ENCODE data around the gene MFF. TPM values are rescaled to one million over a fixed set of nuclear protein-coding genes. Genes with fewer than 3 reads are reported as not detected.
"Not testable (repeated sequence)": the region's sequence is repeated elsewhere in the genome, so short reads cannot be mapped to it uniquely, and the experiment has no call there.

MFF gene
- total RNA-seq, 2 donors from 2014 or later = 60.4 to 71.5 TPM

- no peak for ATAC-seq
- intact Hi-C loops (cut with DNase I, micrococcal nuclease) = no loop called here
- DNase-seq = no peak
Measured at GRCh38 chr2:227368574-227368973, 43.5 kb downstream of the MFF start.

- DNase-seq (no peak), ATAC-seq (no peak)
- intact Hi-C loops (cut with DNase I, micrococcal nuclease) = no loop called here
Measured at GRCh38 chr2:227370092-227370491, 45.0 kb downstream of the MFF start.

GRCh38 chr2:227370791-227371312 is 45.8 kb downstream of the MFF start:
- DNase-seq (peak in 1 of 2 donors; percentile 33), ATAC-seq (no peak)
- intact Hi-C loops (cut with DNase I, micrococcal nuclease) = no loop called here

GRCh38 chr2:227373389-227373788 is 48.3 kb downstream of the MFF start:
- intact Hi-C loops (cut with DNase I, micrococcal nuclease) = no loop called here
- no peak for DNase-seq
- ATAC-seq = no peak

- intact Hi-C loops (cut with DNase I, micrococcal nuclease) = no loop called here
Measured at GRCh38 chr2:227374158-227374557, 49.1 kb downstream of the MFF start.

GRCh38 chr2:227376656-227377396 is 51.8 kb downstream of the MFF start:
- ATAC-seq (peak; percentile 69), DNase-seq (peak in 1 of 2 donors; percentile 51)
- intact Hi-C loops (cut with DNase I, micrococcal nuclease) = no loop called here

More at GRCh38 chr2:227374158-227374557, 49.1 kb downstream of the MFF start:
- DNase-seq (no peak), ATAC-seq (no peak)

GRCh38 chr2:227377467-227378351 is 52.7 kb downstream of the MFF start:
- intact Hi-C loops (cut with DNase I, micrococcal nuclease) = no loop called here
- no peak for DNase-seq
- ATAC-seq = no peak

GRCh38 chr2:227378371-227378782 is 53.3 kb downstream of the MFF start:
- no peak for DNase-seq

GRCh38 chr2:227379095-227379494 is 54.0 kb downstream of the MFF start, which contains the start of gene TM4SF20:
Gene TM4SF20, minus strand, starts transcription at chr2:227379306. Its CDS starts 38 bp downstream, at chr2:227379268.
- DNase-seq (no peak), ATAC-seq (peak; percentile 74)
- intact Hi-C loops (cut with DNase I, micrococcal nuclease) = no loop called here

More at GRCh38 chr2:227378371-227378782, 53.3 kb downstream of the MFF start:
- no peak for ATAC-seq
- intact Hi-C loops (cut with DNase I, micrococcal nuclease) = no loop called here

- DNase-seq; intact Hi-C loops (cut with DNase I, micrococcal nuclease); ATAC-seq: not testable (repeated sequence)
Measured at GRCh38 chr2:227382241-227382835, 57.3 kb downstream of the MFF start.

- ATAC-seq (no peak), DNase-seq (no peak)
- intact Hi-C loops (cut with DNase I, micrococcal nuclease) = no loop called here
Measured at GRCh38 chr2:227383686-227384085, 58.6 kb downstream of the MFF start.

- no peak for DNase-seq
- ATAC-seq = no peak
- intact Hi-C loops (cut with DNase I, micrococcal nuclease) = no loop called here
Measured at GRCh38 chr2:227386630-227387029, 61.6 kb downstream of the MFF start.

GRCh38 chr2:227387583-227387982 is 62.5 kb downstream of the MFF start, which contains the start of gene SCYGR1:
Gene SCYGR1, minus strand, starts transcription at chr2:227387949. Its CDS starts 0 bp downstream, at chr2:227387949.
- DNase-seq; intact Hi-C loops (cut with DNase I, micrococcal nuclease); ATAC-seq: not testable (repeated sequence)

GRCh38 chr2:227388537-227389011 is 63.5 kb downstream of the MFF start:
- ATAC-seq = no peak

GRCh38 chr2:227389231-227389630 is 64.2 kb downstream of the MFF start:
- ATAC-seq (no peak), DNase-seq (no peak)
- intact Hi-C loops (cut with DNase I, micrococcal nuclease) = no loop called here

More at GRCh38 chr2:227388537-227389011, 63.5 kb downstream of the MFF start:
- no peak for DNase-seq
- intact Hi-C loops (cut with DNase I, micrococcal nuclease) = no loop called here

- DNase-seq (no peak), ATAC-seq (no peak)
- intact Hi-C loops (cut with DNase I, micrococcal nuclease) = no loop called here
Measured at GRCh38 chr2:227389661-227390060, 64.6 kb downstream of the MFF start.

- DNase-seq (no peak), ATAC-seq (no peak)
- intact Hi-C loops (cut with DNase I, micrococcal nuclease) = no loop called here
Measured at GRCh38 chr2:227390468-227391256, 65.6 kb downstream of the MFF start.

- intact Hi-C loops (cut with DNase I, micrococcal nuclease) = no loop called here
- DNase-seq = no peak
Measured at GRCh38 chr2:227394401-227394800, 69.3 kb downstream of the MFF start.

More at GRCh38 chr2:227394401-227394800, 69.3 kb downstream of the MFF start:
- ATAC-seq = no peak

All from left colon (tissue), 2 donors.